Measurements from ENCODE around the gene ZBTB18. TPM values are rescaled to one million over a fixed set of nuclear protein-coding genes. Genes with fewer than 3 reads are reported as not detected.

The ZBTB18 gene
- total RNA-seq, 1 experiment from 2014 or later, result 15.2 TPM

GRCh38 chr1:244052016-244052727 lies 1.1 kb downstream of the ZBTB18 start:
- H3K36me3 ChIP-seq (ENCODE audit: insufficient read depth, low read length, poor library complexity, severe bottlenecking), result peaks cover 16% of the 10 kb centered on the region
- peaks cover 28% of the 10 kb centered on the region for H3K4me1 ChIP-seq (ENCODE audit: insufficient read depth, low read length, poor library complexity, severe bottlenecking)
- no TSS peak for BruUV-seq (replicated peaks)
- intact Hi-C loops (cut with micrococcal nuclease; ENCODE audit: unreplicated experiment), result no loop called here
- H3K27me3 ChIP-seq (replicated peaks; ENCODE audit: insufficient read depth, low read depth, low read length, poor library complexity), result no peaks in the 10 kb centered on the region
- no peak overlapping the region for H3K4me3 ChIP-seq (ENCODE audit: low read depth, low read length, poor library complexity, severe bottlenecking)
- no peak for DNase-seq (ENCODE audit: low spot score)
- H3K27ac ChIP-seq (ENCODE audit: low read depth, low read length, poor library complexity, severe bottlenecking), result no peak overlapping the region
- ChIA-PET CTCF (no interaction called here), POLR2A (ENCODE audit: low non-redundant PET) (no interaction called here)
- H3K9me3 ChIP-seq (ENCODE audit: low read depth, low read length, poor library complexity, severe bottlenecking), result no peaks in the 10 kb centered on the region
- TF ChIP-seq CTCF (conservative IDR thresholded peaks at IDR 0.05; ENCODE audit: low read depth, low read length) (no peak), EZH2 (IDR thresholded peaks at IDR 0.05; ENCODE audit: borderline replicate concordance, low read depth, low read length, poor library complexity, severe bottlenecking) (no peak)

GRCh38 chr1:244052728-244053312 lies 1.7 kb downstream of the ZBTB18 start:
- intact Hi-C loops (cut with micrococcal nuclease; ENCODE audit: unreplicated experiment), result no loop called here
- Histone ChIP-seq H3K4me3 (ENCODE audit: low read depth, low read length, poor library complexity, severe bottlenecking) (no peak overlapping the region), H3K27ac (ENCODE audit: low read depth, low read length, poor library complexity, severe bottlenecking) (no peak overlapping the region), H3K27me3 (replicated peaks; ENCODE audit: insufficient read depth, low read depth, low read length, poor library complexity) (no peaks in the 10 kb centered on the region), H3K9me3 (ENCODE audit: low read depth, low read length, poor library complexity, severe bottlenecking) (no peaks in the 10 kb centered on the region), H3K4me1 (ENCODE audit: insufficient read depth, low read length, poor library complexity, severe bottlenecking) (peaks cover 28% of the 10 kb centered on the region), H3K36me3 (ENCODE audit: insufficient read depth, low read length, poor library complexity, severe bottlenecking) (peaks cover 16% of the 10 kb centered on the region)
- BruUV-seq (replicated peaks), result no TSS peak
- no peak for DNase-seq (ENCODE audit: low spot score)
- TF ChIP-seq CTCF (conservative IDR thresholded peaks at IDR 0.05; ENCODE audit: low read depth, low read length) (no peak), EZH2 (IDR thresholded peaks at IDR 0.05; ENCODE audit: borderline replicate concordance, low read depth, low read length, poor library complexity, severe bottlenecking) (no peak)
- ChIA-PET POLR2A (ENCODE audit: low non-redundant PET) (no interaction called here), CTCF (no interaction called here)

- Histone ChIP-seq H3K36me3 (ENCODE audit: insufficient read depth, low read length, poor library complexity, severe bottlenecking) (peaks cover 16% of the 10 kb centered on the region), H3K4me3 (ENCODE audit: low read depth, low read length, poor library complexity, severe bottlenecking) (no peak overlapping the region), H3K4me1 (ENCODE audit: insufficient read depth, low read length, poor library complexity, severe bottlenecking) (peaks cover 28% of the 10 kb centered on the region), H3K27me3 (replicated peaks; ENCODE audit: insufficient read depth, low read depth, low read length, poor library complexity) (no peaks in the 10 kb centered on the region), H3K27ac (ENCODE audit: low read depth, low read length, poor library complexity, severe bottlenecking) (no peak overlapping the region), H3K9me3 (ENCODE audit: low read depth, low read length, poor library complexity, severe bottlenecking) (no peaks in the 10 kb centered on the region)
- CTCF ChIA-PET, result no interaction called here
- intact Hi-C loops (cut with micrococcal nuclease; ENCODE audit: unreplicated experiment), result no loop called here
- POLR2A ChIA-PET (ENCODE audit: low non-redundant PET), result no interaction called here
- DNase-seq (ENCODE audit: low spot score), result no peak
- no TSS peak for BruUV-seq (replicated peaks)
- TF ChIP-seq CTCF (conservative IDR thresholded peaks at IDR 0.05; ENCODE audit: low read depth, low read length), result no peak
- no peak for TF ChIP-seq EZH2 (IDR thresholded peaks at IDR 0.05; ENCODE audit: borderline replicate concordance, low read depth, low read length, poor library complexity, severe bottlenecking)
Measured at GRCh38 chr1:244053831-244054230, 2.7 kb downstream of the ZBTB18 start.
